Skin of body (tissue), 3 donors: ENCODE measurements around the gene UFSP1. TPM values are rescaled to one million over a fixed set of nuclear protein-coding genes. Genes with fewer than 3 reads are reported as not detected.
"Not testable (repeated sequence)": the region's sequence is repeated elsewhere in the genome, so short reads cannot be mapped to it uniquely, and the experiment has no call there.

Experiments used
- DNase-seq: peaks from one replicate; lab custom pipeline; 2025; lab: John Stamatoyannopoulos, UW
- small RNA-seq: library from RNA; depleted of rRNA; stranded (forward); fragments of <200 nt; gene quantifications from one replicate; pipeline ENCODE3, GENCODE V24; 2014; ENCODE audit warnings: low replicate concordance
- total RNA-seq: library from RNA; depleted of rRNA; stranded (reverse); fragments of >200 nt; gene quantifications from one replicate; pipeline ENCODE4 v1.2.3, GENCODE V29; 2014

Gene UFSP1
- total RNA-seq, 1 donor from 2014 or later = 1.2 TPM

DNA sequence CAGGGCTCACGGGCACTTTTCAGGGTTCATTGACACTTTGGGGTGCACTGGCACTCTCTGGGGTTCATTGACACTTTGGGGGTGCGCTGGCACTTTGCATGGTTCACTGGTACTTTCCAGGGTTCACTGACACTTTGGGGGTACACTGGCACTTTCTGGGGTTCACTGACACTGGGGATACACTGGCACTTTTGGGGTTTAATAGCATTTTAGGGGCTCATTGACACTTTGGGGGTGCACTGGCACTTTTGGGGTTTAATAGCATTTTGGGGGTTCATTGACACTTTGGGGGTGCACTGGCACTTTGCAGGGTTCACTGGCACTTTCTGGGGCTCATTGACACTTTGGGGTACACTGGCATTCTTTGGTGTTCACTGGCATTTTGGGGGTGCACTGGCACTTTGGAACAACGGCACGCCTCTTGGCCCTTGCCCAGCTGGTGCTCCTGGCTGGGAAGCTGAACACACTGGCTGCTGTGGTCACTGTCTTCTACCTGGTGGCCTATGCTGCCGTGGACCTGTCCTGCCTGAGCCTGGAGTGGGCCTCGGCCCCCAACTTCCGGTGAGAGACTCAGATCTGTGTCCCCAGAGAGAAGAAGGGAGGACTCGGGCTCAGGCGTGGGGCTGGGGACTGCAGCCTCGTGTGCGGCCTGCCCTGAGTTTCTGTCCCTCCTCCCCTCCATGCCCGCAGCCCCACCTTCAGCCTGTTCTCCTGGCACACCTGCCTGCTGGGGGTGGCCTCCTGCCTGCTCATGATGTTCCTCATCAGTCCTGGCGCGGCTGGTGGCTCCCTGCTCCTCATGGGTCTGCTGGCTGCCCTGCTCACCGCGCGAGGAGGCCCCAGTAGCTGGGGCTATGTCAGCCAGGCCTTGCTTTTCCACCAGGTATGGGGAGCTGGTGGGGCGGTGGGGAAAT lies 28.6 kb downstream of the UFSP1 start:
- DNase-seq = no peak

DNA sequence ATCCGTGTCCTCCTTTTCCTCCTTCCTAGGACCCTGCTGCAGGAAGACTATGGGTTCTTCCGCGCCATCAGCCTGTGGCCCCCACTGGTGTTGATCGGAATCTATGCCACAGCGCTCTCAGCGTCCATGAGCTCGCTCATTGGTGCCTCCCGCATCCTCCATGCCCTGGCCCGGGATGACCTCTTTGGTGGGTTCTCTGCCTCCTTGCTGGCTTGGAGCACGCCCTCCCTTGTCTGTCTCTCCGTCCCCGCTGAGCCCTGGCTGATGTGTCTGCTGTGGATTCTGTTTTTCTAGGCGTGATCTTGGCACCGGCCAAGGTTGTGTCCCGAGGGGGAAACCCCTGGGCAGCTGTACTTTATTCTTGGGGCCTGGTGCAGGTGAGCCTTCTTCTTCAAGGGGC lies 29.7 kb downstream of the UFSP1 start:
- DNase-seq = no peak

GRCh38 chr7:100856871-100857282 lies 32.6 kb downstream of the UFSP1 start:
- DNase-seq = no peak

DNA sequence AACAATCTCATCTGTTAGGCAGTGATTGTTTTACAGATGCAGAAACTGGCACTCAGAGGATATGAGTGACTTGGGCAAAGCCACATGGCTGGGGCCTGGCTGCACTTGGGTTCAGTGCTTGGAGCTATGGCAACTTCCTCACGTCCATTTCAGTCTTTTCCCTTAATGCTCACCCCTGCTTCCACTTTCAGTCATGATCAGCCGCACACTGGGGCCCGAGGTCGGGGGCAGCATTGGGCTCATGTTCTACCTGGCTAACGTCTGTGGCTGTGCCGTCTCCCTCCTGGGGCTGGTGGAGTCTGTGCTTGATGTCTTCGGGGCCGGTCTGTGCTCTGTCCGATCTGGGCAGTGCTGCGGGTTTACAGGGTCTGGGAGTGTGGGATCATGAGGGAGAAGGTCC lies 34.0 kb downstream of the UFSP1 start:
- no peak for DNase-seq

DNA sequence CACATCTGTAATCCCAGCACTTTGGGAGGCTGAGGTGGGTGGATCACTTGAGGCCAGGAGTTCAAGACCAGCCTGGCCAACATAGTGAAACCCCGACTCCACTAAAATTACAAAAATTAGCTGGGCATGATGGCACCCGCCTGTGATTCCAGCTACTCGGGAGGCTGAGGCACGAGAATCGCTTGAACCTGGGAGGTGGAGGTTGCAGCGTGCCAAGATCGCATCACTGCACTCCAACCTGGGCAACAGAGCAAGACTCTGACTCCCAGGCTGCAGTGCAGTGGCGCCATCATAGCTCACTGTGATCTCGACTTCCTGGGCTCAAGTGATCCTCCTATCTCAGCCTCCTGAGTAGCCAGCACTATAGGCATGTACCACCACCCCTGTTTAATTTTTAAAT lies 34.6 kb downstream of the UFSP1 start:
- not testable (repeated sequence) for DNase-seq

- no peak for DNase-seq
Measured at GRCh38 chr7:100854146-100854895, 35.2 kb downstream of the UFSP1 start.

DNA sequence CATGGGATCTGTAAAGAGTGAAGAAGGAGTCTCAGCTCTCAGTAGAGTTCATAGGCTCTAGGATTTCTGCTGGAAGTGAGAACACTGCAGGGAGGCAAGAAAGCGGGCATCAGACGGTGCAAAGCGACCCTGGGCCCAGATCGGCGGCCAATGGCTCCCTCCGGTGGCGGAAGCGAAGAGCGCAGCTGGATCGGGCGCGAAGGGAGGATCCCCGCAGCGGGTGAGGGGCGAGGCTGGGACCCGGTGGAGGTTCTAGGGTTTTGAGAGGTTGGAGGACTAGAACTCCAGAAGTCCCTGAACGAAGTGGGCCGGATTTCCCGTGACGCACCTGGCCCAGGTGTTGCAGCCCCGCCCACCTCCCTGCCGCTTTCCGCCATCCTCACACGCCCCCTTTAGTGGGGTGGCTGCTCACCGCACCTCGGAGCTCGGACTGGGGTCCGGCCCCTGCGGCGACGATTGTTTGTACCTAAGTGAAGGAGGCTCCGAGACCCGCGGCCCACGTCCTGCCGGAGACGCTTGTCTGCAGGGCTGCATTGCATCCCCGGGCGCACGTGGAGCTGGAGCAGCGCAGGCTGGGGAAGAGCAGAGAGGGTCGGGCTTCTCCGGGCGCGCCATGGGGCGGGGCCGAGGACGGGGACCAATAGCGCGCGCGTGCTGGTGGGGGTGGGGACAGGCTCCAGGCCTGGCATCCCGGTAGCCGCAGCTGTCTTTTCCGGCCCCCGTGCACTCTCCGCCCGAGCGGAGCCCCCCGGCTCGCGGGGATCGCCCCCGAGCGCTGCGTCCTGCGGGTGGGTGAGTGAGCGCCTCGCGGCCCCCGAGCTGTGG lies 37.3 kb downstream of the UFSP1 start, which contains the start of gene SLC12A9:
TSS of gene SLC12A9 (plus strand) at position 666 of the 825 bp plus-strand sequence. CDS start 1,485 bp downstream, outside the sequence.
- DNase-seq = peak; percentile 86

DNA sequence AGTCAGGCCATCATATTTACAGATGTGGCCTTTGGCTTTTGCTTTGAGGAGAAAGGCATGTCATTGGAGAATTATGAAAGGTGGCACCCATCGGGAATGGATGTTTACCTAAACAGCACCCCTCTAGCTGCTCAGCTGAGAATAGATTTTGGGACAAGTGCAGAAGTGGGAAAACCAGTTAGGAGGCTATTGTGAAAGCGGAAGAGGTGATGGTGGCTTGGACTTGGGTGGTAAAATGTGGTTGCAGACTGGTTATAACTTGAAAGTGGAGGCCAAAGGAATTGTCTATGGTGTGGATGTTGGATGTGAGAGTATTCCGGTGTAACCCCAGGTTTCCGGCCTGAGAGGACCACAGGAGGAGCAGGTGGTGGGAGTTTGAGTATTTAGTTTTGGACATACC lies 42.2 kb downstream of the UFSP1 start:
- DNase-seq = no peak

GRCh38 chr7:100840470-100841100 lies 48.9 kb downstream of the UFSP1 start:
- no peak for DNase-seq

- no peak for DNase-seq
Measured at GRCh38 chr7:100839361-100839760, 50.2 kb downstream of the UFSP1 start.

Small RNA genes within 50 kb of the gene (small RNA-seq; reads per million reads assigned to genes)
- gene RN7SL549P (not detected), gene RPS29P15 (not detected)

Other genes starting within 250 kb of the UFSP1 start
- 1.4 TPM for gene TFR2, start 248.2 kb downstream of the UFSP1 start, total RNA-seq
- gene ACTL6B, start 233.3 kb downstream of the UFSP1 start, total RNA-seq = not detected
- gene GNB2, start 216.0 kb downstream of the UFSP1 start, total RNA-seq = 69.4 TPM
- gene GIGYF1, start 195.5 kb downstream of the UFSP1 start, total RNA-seq = 17.9 TPM
- 23.9 TPM for gene POP7, start 183.6 kb downstream of the UFSP1 start, total RNA-seq
- gene EPO, start 169.2 kb downstream of the UFSP1 start, total RNA-seq = not detected
- gene ZAN, start 156.1 kb downstream of the UFSP1 start, total RNA-seq = not detected
- gene EPHB4, start 62.2 kb downstream of the UFSP1 start, total RNA-seq = 54.6 TPM
- gene SLC12A9, start 37.0 kb downstream of the UFSP1 start, total RNA-seq = 12.2 TPM
- gene TRIP6, start 22.3 kb downstream of the UFSP1 start, total RNA-seq = 36.5 TPM
- 42.6 TPM for gene SRRT, start 14.6 kb downstream of the UFSP1 start, total RNA-seq
- gene ACHE, start 6.2 kb upstream of the UFSP1 start, total RNA-seq = 9.8 TPM
- gene MUC3A, start 59.8 kb upstream of the UFSP1 start, total RNA-seq = not detected
- gene MUC12, start 79.8 kb upstream of the UFSP1 start, total RNA-seq = not detected
- not detected for gene MUC17, start 130.4 kb upstream of the UFSP1 start, total RNA-seq
- gene TRIM56, start 195.8 kb upstream of the UFSP1 start, total RNA-seq = 10.1 TPM
- gene SERPINE1, start 237.4 kb upstream of the UFSP1 start, total RNA-seq = 18.1 TPM